ENCODE data around the gene SIGMAR1.
A peak's percentile ranks its signal among the peaks of the same experiment; 100 is the strongest.

Gene SIGMAR1

DNA sequence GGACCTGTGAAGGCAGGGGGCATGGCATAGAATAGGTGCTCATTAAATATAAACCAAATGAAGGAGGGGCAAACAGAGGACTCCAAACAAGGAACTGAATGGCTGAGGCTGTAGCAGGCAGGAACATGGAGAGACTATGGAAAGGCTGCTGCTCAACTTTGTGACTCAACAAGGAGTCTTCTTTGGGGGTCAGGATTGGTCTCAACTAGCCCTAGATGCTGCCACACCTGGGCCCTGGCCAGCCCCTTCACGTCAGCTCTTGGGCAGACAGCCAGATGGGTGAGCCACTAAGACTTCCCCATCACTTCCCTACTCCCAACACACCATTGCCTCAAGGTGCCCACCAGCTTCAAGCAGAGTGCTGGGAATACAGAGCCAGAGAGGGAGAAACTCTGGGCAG lies 36.7 kb downstream of the SIGMAR1 start:
- DNase-seq, result no peak

DNA sequence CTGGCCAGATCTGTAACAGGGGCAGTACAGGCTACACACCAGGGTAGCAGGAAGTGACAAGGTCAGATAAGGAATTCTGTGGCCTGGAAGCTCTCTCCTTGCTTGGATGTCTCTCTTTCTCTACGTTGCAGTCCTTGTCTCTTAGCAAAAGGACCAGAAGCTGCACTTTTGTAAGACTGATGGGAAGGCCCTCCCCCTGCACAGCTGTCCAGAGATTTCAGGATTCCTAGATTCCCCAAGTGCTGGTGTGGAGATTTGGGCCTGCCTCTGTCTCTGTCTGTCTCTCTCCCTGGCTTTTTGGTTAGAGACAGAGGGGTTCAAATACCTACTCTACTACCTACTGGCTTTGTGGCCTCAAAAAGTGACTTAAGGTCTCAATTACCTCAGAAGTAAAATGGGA lies 38.0 kb downstream of the SIGMAR1 start:
- no peak for DNase-seq

DNA sequence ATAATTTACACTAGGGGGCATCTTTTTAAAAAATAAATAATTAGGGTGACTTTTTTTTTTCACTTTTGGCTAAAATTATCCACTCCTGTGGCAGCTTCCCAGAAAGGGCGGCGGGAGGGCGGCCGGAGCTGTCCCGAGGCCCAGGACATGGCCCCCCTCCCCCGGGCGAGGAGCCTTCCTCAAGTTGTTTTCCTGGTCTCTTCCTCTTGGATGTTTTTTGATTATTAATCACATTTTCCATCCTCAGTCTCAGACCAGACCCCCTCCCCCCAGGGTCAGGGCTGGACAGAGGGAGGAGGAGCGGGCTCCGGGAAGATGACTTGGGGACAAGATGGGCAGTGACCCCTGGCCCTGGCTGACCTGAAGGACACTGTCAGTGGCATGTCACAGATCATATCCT lies 43.4 kb downstream of the SIGMAR1 start:
- DNase-seq, result no peak

DNA sequence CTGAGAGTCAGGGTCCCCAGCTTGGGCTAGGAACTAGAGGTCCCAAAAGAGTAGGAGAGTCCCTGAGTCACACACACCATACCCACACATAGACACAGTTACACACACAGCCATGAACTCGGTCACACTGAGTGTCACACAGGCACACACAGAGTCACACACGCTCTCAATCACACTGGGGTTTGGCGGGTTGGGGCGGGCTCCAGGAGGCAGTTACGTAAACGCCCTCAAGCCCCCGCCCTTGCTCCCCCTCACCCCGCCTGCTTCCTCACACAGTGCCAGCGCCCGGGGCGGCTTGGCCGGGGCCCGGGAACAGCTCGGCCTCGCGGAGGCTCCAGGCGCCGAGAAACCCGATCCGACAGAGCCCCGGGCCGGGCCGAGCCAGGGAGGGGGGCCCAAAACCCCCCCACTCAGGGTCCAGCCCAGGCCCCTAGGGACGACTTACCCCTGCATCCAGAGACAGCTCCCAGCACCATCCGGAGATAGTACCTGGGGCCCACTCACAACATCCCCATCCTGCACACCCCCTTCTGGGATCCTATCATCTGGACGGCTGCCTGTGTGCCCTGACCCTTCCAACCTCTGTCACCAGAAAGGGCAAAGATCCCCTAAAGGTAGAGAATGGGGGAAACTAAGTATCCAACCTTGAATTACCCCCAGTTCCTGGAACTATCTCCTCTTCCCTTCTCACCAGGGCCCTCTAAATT lies 44.5 kb downstream of the SIGMAR1 start:
- no peak for DNase-seq

DNA sequence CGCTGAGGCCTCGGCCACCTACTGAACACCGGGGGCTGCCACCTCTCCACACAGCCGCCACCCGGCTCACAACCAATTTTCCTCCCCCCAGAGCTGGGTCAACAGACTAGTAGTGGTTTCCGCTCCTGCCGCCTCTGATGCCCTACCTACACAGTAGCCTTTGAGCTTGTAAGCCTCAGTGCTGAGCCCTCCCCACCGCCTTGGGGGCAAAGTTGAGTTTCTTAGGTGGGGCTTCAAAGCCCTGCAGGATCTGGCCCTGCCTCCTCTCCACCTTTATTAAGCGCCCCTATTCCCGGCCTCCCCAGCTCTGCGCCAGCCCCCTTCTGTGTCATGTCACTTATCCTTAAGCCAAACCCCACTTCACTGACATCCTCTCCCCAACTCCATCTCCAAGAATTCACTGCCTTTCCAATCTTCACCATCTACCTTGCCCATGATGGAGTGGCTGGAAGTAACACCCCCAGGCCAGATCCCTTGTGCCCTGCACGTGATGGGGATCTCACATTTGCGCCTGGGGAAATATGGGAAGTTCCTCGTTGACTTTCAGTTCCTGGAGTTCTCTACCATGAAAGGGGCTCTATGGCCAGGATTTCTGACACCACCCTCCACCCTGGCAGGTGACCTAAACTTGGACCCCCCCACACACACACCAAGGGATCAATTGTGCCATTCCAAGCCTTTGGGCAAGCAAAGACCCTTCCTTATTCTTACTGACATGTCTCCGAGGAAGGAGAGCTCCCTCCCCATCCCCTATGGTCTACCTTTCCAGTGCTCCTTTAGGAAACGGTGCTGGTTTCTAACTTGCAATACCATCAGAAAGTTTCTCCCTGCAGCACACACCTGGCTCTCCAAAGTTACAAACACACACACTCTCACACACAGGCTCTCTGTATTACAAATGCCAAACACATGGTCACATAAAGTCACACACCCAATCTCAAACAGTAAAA lies 45.4 kb downstream of the SIGMAR1 start:
- no peak for DNase-seq

DNA sequence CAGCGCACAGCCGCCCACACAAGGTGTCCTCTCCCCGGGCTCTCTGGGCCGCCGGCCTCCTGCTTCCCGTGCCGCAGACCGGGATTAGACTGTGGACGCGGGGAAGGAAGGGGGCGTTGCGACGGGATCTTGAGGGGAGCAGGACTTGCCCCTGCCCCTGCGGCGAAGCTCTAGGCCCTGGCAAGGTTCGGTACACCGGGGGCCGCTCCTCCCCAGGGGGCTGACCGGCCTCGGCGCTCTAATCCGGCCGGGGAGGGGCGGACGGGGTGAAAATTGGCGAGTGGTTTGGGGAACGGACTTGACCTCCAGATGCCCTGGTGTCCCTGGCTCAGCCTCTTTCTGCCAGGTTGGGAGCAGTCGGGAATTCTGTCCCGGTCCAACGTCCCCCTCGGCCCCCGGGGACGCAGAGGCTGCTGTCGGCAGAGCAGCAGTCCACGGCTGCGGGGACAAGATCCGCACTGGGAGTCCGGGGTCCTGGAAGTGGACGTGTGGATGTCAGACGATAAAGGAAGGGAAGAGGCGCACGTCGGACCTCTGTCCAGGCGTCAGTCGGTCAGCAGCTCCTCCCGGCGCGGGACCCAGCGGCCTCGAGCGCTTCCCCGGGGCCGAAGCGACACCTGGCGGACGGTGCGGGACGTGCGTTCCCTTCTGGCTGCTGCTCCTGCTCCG lies 46.2 kb downstream of the SIGMAR1 start:
- DNase-seq, result peak; percentile 58

DNA sequence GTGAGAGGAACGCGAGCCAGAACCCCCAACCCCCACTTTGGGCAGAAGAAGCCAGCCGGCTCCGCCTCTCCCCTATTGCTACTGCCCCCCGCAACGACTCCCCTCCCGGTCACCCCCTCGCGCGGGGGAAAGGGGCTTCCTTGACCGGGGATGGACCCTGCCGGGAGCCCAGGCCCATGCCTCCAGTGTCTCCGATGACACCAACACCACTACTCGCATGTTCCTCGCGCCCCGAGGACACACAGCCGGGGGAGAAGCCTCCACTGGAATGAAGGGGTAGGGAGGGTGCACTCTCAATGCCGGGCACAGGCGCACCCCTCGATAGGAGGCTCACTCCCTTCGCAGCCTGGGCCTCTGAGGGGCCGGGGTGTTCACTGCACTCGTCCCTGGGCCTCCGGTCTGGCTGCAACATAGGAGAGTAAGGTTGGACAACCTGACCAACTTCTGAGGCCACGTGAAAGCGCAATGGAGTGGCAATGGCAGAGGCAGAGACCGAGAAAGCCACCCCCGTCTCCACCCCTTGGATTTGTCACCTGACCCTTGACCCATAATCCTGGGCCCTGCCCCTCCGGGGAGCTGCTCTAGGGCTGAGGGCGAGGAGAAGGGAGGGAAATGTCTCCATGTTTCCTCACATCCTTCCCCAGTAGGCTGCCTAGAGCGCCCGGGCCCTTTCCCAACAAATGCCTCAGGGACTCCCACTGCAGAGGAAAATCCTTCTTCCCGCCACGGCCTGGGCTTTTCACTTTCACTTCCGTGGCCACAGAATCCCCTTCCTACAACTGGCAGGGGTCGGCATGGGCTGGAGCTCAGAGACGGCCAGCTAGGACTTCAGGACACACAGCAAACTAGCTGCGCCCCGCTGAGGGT lies 47.0 kb downstream of the SIGMAR1 start:
- no peak for DNase-seq

DNA sequence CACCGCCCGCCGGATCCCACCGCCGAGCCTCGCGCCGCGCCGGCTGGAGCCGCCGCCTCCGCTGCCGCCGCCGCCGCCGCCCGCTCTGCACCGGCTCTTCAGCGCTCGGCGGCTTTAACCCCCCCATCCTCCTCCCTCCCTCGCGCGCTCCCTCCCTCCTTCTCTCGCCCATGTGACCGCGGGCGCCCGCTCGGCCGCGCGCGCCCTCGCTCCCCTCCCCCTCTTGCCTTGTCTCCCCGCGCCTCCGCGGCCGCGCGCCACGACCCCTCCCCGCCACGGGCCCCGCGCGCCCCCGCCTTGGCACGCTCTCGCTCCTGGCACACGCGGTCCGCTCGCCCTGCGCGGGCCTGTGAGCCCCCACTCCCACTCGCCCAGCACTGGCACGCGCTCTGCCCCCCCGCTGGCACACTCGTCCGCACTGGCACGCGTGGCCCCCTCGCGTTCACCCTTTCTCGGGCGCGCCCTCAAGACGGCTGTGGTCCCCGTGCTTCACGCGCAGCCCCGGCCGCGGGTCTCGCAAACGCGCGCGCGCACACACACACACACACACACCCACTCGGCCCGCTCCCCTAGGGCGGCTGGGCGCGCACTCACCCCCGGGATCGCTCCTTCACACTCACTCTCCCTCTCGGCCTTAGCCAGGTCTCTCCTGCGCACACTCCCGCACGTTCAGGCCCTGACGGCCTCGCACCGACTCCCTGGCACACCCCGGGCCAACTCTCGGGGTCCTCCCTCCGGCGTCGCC lies 47.8 kb downstream of the SIGMAR1 start, which contains the start of gene CNTFR:
TSS of gene CNTFR (minus strand) at position 89 of the 745 bp plus-strand sequence. CDS start 20,743 bp downstream, outside the sequence.
- no peak for DNase-seq

DNA sequence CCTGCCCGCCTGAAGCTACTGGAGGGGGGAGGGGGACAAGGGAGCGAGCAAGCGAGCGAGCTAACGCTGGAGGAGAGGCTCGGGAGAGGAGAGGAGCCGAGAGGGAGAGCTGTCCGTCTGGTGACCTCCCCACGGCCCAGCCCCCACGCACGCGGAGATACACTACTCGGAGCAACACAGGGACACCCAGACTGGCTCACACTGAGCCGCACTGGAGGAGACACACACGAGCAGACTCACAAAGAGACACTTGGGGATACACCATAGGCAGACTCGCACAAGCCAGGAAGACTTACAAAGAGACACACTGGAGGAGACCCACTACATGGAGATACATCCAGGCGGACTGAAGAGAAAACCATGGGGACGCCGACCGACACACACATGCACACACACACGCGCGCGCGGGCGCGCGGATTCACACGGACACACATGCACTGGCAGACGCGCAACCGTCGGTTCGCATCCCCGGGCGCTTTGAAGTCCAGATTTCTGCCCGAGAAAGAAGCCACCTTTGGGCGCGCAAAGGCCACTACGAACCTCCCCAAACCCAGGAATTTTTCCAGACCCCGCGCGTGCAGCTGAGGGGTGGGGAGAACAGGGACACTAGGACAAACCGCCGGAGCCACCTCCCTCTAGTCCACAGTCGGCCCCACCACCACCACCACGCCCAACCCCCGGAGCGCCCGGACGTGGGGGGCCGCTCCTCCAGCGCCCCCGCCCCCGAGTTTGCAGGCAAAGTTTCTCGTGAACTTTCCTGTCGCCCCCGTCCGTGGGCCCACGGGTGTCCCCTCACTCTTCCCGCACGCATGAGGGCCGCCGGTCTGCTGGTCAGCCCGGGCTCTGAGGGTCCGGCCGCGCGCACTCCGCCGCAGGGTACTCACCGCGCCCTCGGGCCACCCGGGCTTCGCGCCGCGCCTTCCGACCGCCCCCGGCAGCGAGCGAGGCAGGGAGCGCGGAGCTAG lies 48.6 kb downstream of the SIGMAR1 start:
- DNase-seq, result no peak

DNA sequence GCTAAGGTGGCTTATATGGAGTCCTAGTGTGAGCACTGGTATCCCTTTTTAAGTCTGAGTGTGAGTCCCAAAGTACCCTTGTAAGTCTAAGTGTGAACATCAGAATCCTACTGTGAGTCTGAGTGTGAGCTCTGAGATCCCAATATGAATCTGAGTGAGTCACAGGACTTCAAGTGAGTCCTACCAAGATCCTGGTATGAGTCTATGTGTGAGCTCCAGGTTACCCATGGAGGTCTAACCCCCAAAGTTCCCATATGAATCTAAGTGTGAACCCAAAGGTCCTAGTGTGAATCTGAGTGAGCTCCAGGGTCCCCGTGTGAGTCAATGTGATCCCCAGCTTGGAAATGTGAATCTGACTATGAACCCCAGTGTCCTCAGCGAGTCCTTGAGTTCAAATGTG lies 50.3 kb downstream of the SIGMAR1 start:
- no peak for DNase-seq

DNA sequence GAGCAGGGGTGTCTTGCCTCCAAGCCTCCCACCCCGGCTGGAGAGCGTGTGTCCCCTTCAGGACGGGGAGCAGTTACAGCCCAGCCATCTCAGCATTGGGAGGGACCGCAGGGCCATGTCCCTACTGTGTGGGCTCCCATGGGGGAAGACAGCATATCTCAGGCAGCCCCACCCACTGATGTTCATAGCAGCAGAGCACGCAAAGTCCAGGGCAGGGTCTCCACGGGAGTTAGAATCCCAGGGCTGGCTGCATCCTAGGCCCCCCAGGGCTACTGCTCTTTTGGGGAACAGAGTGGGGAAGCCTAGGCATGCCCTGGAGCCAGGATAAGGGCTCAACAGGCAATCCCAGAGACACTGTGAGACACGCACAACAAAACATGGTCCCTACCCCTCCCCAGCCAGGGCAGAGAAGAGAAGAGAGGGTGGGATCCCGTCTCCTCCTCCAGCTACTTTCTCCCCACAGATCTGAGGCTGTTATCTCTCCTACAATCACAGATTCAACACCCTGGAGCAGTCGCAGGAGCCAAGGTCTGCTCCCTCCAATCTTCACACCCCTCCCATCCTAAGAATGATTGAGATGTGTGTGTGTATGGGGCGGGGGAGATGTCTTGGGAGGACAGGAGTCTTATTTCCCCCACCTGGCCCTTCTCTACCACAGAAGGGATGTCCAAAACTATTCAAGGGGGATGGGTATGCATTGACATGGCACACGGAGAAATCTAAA lies 51.5 kb downstream of the SIGMAR1 start:
- no peak for DNase-seq

DNA sequence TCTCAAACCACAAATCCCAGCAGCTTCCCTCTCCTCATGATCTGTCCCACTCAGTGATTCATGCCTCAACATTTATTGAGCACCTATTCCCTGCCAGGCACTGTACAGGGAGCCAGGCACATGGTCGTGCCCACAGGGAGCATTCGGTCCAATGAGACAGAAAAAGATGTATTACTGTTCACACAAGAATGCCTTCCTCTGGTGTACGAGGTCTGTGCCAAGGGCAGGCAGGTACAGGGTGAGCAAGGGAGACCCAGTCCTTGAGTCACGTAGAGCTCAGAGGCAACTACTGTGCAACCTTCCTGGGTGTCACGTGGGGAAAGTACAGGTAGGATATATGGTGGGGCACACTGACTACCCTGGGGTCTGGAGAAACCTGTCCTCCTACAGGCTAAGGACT lies 52.6 kb downstream of the SIGMAR1 start:
- DNase-seq, result no peak

All from fibroblast of skin of right biceps (primary cell).